OCI-LY7 (cell line): ENCODE data around the gene LHPP. TPM values are rescaled to one million over a fixed set of nuclear protein-coding genes. Genes with fewer than 3 reads are reported as not detected.
A peak's percentile ranks its signal among the peaks of the same experiment; 100 is the strongest.

Source experiments
- BruUV-seq: library from RNA; stranded (reverse); fragments of 400-500 nt; replicated peaks from 2 replicates; lab custom pipeline; 2021; lab: Mats Ljungman, UMichigan
- CTCF ChIA-PET: fragments of 300-600 bp; sonication (Branson Sonifier 250); formaldehyde crosslinking; loops from one replicate; lab custom pipeline; 2022; ENCODE audit warnings: antibody characterized with exemption; ENCODE audit not compliant: unreplicated experiment; lab: Charles Lee
- POLR2A ChIA-PET: fragments of 300-600 bp; sonication (Branson Sonifier 250); formaldehyde crosslinking; loops from one replicate; lab custom pipeline; 2022; ENCODE audit warnings: antibody characterized with exemption; lab: Charles Lee
- DNase-seq: peaks from one replicate; pipeline ENCODE4 v3.0.0-alpha.2; 2015; ENCODE audit warnings: low spot score
- H2AFZ ChIP-seq: fragments of 200-600 bp; sonication (generic), shearing (Covaris generic); 2 replicates; pipeline ENCODE4 v1.6.1; 2014; ENCODE audit warnings: mild to moderate bottlenecking, antibody characterized with exemption, low read length, moderate library complexity
- H3K27ac ChIP-seq: fragments of 200-600 bp; sonication (generic); 2 replicates; pipeline ENCODE4 v1.5.1; 2014; ENCODE audit warnings: mixed run types, low read depth, mild to moderate bottlenecking, moderate library complexity, low read length, inconsistent platforms; ENCODE audit not compliant: poor library complexity, severe bottlenecking
- H3K36me3 ChIP-seq: fragments of 200-600 bp; sonication (generic); 2 replicates; pipeline ENCODE4 v1.6.1; 2014; ENCODE audit warnings: mild to moderate bottlenecking, antibody characterized with exemption, low read length, moderate library complexity, mixed read lengths; ENCODE audit not compliant: insufficient read depth
- H3K4me1 ChIP-seq: fragments of 200-600 bp; sonication (generic); 2 replicates; pipeline ENCODE4 v1.5.1; 2014; ENCODE audit warnings: mild to moderate bottlenecking, low read length; ENCODE audit not compliant: insufficient read depth, poor library complexity, severe bottlenecking
- H3K4me2 ChIP-seq: fragments of 200-600 bp; sonication (generic); 2 replicates; pipeline ENCODE4 v1.6.1; 2014; ENCODE audit warnings: mild to moderate bottlenecking, low read length
- H3K4me3 ChIP-seq: fragments of 200-600 bp; sonication (generic); 2 replicates; pipeline ENCODE4 v1.5.1; 2014; ENCODE audit warnings: mild to moderate bottlenecking, low read depth, low read length; ENCODE audit not compliant: poor library complexity, severe bottlenecking
- H3K79me2 ChIP-seq: fragments of 200-600 bp; sonication (generic); 2 replicates; pipeline ENCODE4 v1.6.1; 2016; ENCODE audit warnings: low read depth, mild to moderate bottlenecking, low read length, moderate library complexity, mixed read lengths; ENCODE audit not compliant: insufficient read depth
- H3K9me2 ChIP-seq: fragments of 200-600 bp; sonication (generic); 2 replicates; pipeline ENCODE4 v1.6.1; 2016; ENCODE audit warnings: mild to moderate bottlenecking, low read length, mixed read lengths; ENCODE audit not compliant: insufficient read depth
- H3K9me3 ChIP-seq: fragments of 200-600 bp; sonication (generic); 2 replicates; pipeline ENCODE4 v1.6.1; 2014; ENCODE audit warnings: mild to moderate bottlenecking, mixed run types, low read length, mixed read lengths
- H4K20me1 ChIP-seq: fragments of 200-600 bp; sonication (generic); 2 replicates; pipeline ENCODE4 v1.6.1; 2014; ENCODE audit warnings: mild to moderate bottlenecking, antibody characterized with exemption, low read length, moderate library complexity, mixed read lengths; ENCODE audit not compliant: insufficient read depth
- EZH2phosphoT487 ChIP-seq: fragments of 200-600 bp; sonication (generic); IDR thresholded peaks from 2 replicates; pipeline ENCODE4 v1.6.1; 2018; ENCODE audit warnings: low read depth, borderline replicate concordance, mild to moderate bottlenecking, mixed run types, antibody characterized with exemption, low read length, moderate library complexity, mixed read lengths
- intact Hi-C: fragments of 100-400 bp; cut with micrococcal nuclease; formaldehyde crosslinking; loops from one replicate; pipeline ENCODE4 v1.10.0; 2022; ENCODE audit not compliant: unreplicated experiment
- total RNA-seq, 2 experiments: library from RNA; depleted of rRNA in 1 of 2; stranded (reverse); fragments of >200 nt in 1 of 2; shearing (Covaris generic) in 1 of 2; gene quantifications; 2 replicates each; pipeline ENCODE4 v1.2.3, GENCODE V29; 2014 to 2022
- TF ChIP-seq, protein P1 (sequence below): fragments of 200-600 bp; sonication (generic); conservative IDR thresholded peaks from 2 replicates; pipeline ENCODE4 v1.5.1; 2014; ENCODE audit warnings: mild to moderate bottlenecking, antibody characterized with exemption, low read length, moderate library complexity, mixed read lengths

LHPP gene
- total RNA-seq, 2 experiments from 2014 or later = 30.3 to 65.2 TPM

GRCh38 chr10:124539935-124540641 lies 78.5 kb downstream of the LHPP start:
- Histone ChIP-seq H3K27ac (peak overlapping the region; percentile 98), H3K79me2 (no peaks in the 10 kb centered on the region), H2AFZ (peak overlapping the region; percentile 17; the same call in 1 of the 2 replicates), H4K20me1 (no peaks in the 10 kb centered on the region), H3K4me2 (peak overlapping the region; percentile 69), H3K4me1 (peaks cover 100% of the 10 kb centered on the region), H3K36me3 (no peaks in the 10 kb centered on the region), H3K9me2 (no peaks in the 10 kb centered on the region), H3K4me3 (peak overlapping the region; percentile 36), H3K9me3 (no peaks in the 10 kb centered on the region)
- POLR2A ChIA-PET = interaction anchor here (0.6 to 7.5 kb wide), 8 partner anchors 6 to 1490 kb away, joined by 3 to 105 read pairs (median 4); no protein-coding TSS in a partner anchor
- peak; percentile 96 for DNase-seq
- CTCF ChIA-PET = interaction anchor here (2.3 kb wide), 1 partner anchor 201 kb away, joined by 8 read pairs; no protein-coding TSS in a partner anchor
- TF ChIP-seq, protein P1, sequence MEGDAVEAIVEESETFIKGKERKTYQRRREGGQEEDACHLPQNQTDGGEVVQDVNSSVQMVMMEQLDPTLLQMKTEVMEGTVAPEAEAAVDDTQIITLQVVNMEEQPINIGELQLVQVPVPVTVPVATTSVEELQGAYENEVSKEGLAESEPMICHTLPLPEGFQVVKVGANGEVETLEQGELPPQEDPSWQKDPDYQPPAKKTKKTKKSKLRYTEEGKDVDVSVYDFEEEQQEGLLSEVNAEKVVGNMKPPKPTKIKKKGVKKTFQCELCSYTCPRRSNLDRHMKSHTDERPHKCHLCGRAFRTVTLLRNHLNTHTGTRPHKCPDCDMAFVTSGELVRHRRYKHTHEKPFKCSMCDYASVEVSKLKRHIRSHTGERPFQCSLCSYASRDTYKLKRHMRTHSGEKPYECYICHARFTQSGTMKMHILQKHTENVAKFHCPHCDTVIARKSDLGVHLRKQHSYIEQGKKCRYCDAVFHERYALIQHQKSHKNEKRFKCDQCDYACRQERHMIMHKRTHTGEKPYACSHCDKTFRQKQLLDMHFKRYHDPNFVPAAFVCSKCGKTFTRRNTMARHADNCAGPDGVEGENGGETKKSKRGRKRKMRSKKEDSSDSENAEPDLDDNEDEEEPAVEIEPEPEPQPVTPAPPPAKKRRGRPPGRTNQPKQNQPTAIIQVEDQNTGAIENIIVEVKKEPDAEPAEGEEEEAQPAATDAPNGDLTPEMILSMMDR = peak; percentile 71
- no peak for TF ChIP-seq EZH2phosphoT487
- BruUV-seq = no TSS peak
- intact Hi-C loops = loop anchor here (1.0 to 5.0 kb wide), 2 partner anchors 61 to 377 kb away; no protein-coding TSS in a partner anchor

GRCh38 chr10:124541076-124541903 lies 79.7 kb downstream of the LHPP start:
- no peaks in the 10 kb centered on the region for H4K20me1 ChIP-seq
- intact Hi-C loops = no loop called here
- H3K27ac ChIP-seq = peak overlapping the region; percentile 98

More at GRCh38 chr10:124541076-124541903, 79.7 kb downstream of the LHPP start:
- TF ChIP-seq EZH2phosphoT487 = no peak
- TF ChIP-seq, protein P1 = no peak
- no TSS peak for BruUV-seq
- H3K79me2 ChIP-seq = no peaks in the 10 kb centered on the region
- H2AFZ ChIP-seq = peak overlapping the region; percentile 50; the same call in 1 of the 2 replicates
- H3K9me3 ChIP-seq = no peaks in the 10 kb centered on the region
- ChIA-PET POLR2A (interaction anchor here (0.7 to 1.1 kb wide), 4 partner anchors 22 to 186 kb away, joined by 3 to 5 read pairs (median 3); no protein-coding TSS in a partner anchor), CTCF (interaction anchor here (0.6 to 2.3 kb wide), 3 partner anchors 24 to 200 kb away, joined by 3 to 9 read pairs (median 8); no protein-coding TSS in a partner anchor)
- H3K36me3 ChIP-seq = no peaks in the 10 kb centered on the region
- peak overlapping the region; percentile 69 for H3K4me2 ChIP-seq
- no peak overlapping the region for H3K4me3 ChIP-seq
- H3K4me1 ChIP-seq = peaks cover 100% of the 10 kb centered on the region
- no peak for DNase-seq
- H3K9me2 ChIP-seq = no peaks in the 10 kb centered on the region
